ENCODE results near the gene SLC25A23.
A peak's percentile ranks its signal among the peaks of the same experiment; 100 is the strongest.

DNA sequence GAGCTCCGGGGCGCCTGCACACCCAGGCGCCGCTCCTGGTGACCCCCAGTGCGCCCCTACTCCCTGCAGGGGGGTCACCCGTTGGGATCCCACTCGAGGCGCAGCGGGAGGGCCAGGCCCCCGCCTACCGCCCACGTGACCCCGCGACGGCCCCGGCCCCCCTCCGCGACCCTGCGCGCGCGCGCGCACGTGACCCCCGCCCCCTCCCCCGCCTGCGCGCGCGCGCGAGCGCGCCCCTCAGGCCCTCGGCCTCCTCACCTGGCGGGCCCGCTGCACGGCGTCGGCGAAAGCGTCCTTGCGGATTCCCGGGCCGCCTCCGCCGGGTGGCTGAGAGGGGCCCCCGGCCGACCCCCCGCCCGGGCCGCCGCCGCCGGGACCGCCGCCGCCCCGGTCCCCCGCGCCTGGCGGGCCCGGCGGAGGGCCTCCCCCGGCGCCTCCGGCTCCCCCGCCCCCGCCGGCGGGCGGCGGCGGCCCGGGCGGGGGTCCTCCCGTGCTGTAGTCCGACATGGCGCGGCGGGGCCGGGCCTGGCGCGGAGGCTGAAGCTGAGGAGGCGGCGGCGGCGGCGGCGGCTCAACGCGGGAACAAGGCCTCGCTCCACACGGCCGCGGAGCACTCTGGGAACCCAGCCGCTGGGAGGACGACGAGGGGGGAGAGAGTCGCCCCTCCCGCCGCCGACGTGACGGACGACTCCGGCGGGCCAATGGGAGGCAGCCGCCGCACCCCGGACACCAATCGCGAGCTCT lies 35.2 kb downstream of the SLC25A23 start, which contains the start of gene KHSRP:
- TF ChIP-seq FOXP2 (optimal IDR thresholded peaks at IDR 0.05; ENCODE audit: borderline replicate concordance, extremely low read depth, extremely low read length, insufficient read depth) (no peak), SIN3A (IDR thresholded peaks at IDR 0.05; ENCODE audit: borderline replicate concordance, insufficient read depth, low read length) (no peak), POLR2AphosphoS5 (IDR thresholded peaks at IDR 0.05; ENCODE audit: low read depth, low read length) (peak; percentile 65; the same call in 1 of the 2 replicates), TAF1 (IDR thresholded peaks at IDR 0.05; ENCODE audit: borderline replicate concordance, insufficient read depth, low read length) (no peak)
- TF ChIP-seq, protein P1, sequence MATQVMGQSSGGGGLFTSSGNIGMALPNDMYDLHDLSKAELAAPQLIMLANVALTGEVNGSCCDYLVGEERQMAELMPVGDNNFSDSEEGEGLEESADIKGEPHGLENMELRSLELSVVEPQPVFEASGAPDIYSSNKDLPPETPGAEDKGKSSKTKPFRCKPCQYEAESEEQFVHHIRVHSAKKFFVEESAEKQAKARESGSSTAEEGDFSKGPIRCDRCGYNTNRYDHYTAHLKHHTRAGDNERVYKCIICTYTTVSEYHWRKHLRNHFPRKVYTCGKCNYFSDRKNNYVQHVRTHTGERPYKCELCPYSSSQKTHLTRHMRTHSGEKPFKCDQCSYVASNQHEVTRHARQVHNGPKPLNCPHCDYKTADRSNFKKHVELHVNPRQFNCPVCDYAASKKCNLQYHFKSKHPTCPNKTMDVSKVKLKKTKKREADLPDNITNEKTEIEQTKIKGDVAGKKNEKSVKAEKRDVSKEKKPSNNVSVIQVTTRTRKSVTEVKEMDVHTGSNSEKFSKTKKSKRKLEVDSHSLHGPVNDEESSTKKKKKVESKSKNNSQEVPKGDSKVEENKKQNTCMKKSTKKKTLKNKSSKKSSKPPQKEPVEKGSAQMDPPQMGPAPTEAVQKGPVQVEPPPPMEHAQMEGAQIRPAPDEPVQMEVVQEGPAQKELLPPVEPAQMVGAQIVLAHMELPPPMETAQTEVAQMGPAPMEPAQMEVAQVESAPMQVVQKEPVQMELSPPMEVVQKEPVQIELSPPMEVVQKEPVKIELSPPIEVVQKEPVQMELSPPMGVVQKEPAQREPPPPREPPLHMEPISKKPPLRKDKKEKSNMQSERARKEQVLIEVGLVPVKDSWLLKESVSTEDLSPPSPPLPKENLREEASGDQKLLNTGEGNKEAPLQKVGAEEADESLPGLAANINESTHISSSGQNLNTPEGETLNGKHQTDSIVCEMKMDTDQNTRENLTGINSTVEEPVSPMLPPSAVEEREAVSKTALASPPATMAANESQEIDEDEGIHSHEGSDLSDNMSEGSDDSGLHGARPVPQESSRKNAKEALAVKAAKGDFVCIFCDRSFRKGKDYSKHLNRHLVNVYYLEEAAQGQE (IDR thresholded peaks at IDR 0.05; ENCODE audit: insufficient read depth in 1 of 2, low read depth in 2 of 2, low read length in 2 of 2): no peak

All from PFSK-1 (cell line).